ENCODE measurements around the gene ZNF583. TPM values are rescaled to one million over a fixed set of nuclear protein-coding genes. Genes with fewer than 3 reads are reported as not detected.

ZNF583 gene
- total and polyA plus RNA-seq, 2 of the 13 experiments (the other 11 are each of a cell fraction or from before 2014, with no cell fraction given) = 0.65 to 5.3 TPM

- peak; percentile 95 for TF ChIP-seq ZFX (CRISPR knock-in tag; IDR thresholded peaks at IDR 0.05; ENCODE audit: low read depth)
- TF ChIP-seq AHR (CRISPR knock-in tag; IDR thresholded peaks at IDR 0.05) = no peak
- no peak for TF ChIP-seq ZNF256 (CRISPR knock-in tag; conservative IDR thresholded peaks at IDR 0.05)
- peak; percentile 74; the same call in 1 of the 2 replicates for TF ChIP-seq PREB (CRISPR knock-in tag; IDR thresholded peaks at IDR 0.05)
- TF ChIP-seq ZNF337 (CRISPR knock-in tag; IDR thresholded peaks at IDR 0.05; ENCODE audit: borderline replicate concordance, low read depth) = no peak
- no peak; the same call in 1 of the 2 replicates for TF ChIP-seq ZNF792 (CRISPR knock-in tag; IDR thresholded peaks at IDR 0.05)
- no peak for TF ChIP-seq ZIK1 (CRISPR knock-in tag; IDR thresholded peaks at IDR 0.05; ENCODE audit: borderline replicate concordance, low read depth)
- no peak for TF ChIP-seq ZNF354B (CRISPR knock-in tag; IDR thresholded peaks at IDR 0.05)
- TF ChIP-seq ZNF777 (CRISPR knock-in tag; IDR thresholded peaks at IDR 0.05) = peak; percentile 54; the same call in 1 of the 2 replicates
- 0 out of 2 replicates have a peak, but pooled peaks have one; percentile 46 for TF ChIP-seq MAZ (IDR thresholded peaks at IDR 0.05; ENCODE audit: borderline replicate concordance, low read depth, low read length)
- no peak; the same call in 1 of the 2 replicates for TF ChIP-seq MAZ (CRISPR knock-in tag; IDR thresholded peaks at IDR 0.05; ENCODE audit: low read depth)
- TF ChIP-seq, protein P1, sequence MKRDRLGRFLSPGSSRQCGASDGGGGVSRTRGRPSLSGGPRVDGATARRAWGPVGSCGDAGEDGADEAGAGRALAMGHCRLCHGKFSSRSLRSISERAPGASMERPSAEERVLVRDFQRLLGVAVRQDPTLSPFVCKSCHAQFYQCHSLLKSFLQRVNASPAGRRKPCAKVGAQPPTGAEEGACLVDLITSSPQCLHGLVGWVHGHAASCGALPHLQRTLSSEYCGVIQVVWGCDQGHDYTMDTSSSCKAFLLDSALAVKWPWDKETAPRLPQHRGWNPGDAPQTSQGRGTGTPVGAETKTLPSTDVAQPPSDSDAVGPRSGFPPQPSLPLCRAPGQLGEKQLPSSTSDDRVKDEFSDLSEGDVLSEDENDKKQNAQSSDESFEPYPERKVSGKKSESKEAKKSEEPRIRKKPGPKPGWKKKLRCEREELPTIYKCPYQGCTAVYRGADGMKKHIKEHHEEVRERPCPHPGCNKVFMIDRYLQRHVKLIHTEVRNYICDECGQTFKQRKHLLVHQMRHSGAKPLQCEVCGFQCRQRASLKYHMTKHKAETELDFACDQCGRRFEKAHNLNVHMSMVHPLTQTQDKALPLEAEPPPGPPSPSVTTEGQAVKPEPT (CRISPR knock-in tag; IDR thresholded peaks at IDR 0.05; ENCODE audit: low read depth) = no peak
- no peak for TF ChIP-seq ZNF17 (CRISPR knock-in tag; IDR thresholded peaks at IDR 0.05)
- TF ChIP-seq FOXK2 (IDR thresholded peaks at IDR 0.05) = no peak
- TF ChIP-seq, protein P2, sequence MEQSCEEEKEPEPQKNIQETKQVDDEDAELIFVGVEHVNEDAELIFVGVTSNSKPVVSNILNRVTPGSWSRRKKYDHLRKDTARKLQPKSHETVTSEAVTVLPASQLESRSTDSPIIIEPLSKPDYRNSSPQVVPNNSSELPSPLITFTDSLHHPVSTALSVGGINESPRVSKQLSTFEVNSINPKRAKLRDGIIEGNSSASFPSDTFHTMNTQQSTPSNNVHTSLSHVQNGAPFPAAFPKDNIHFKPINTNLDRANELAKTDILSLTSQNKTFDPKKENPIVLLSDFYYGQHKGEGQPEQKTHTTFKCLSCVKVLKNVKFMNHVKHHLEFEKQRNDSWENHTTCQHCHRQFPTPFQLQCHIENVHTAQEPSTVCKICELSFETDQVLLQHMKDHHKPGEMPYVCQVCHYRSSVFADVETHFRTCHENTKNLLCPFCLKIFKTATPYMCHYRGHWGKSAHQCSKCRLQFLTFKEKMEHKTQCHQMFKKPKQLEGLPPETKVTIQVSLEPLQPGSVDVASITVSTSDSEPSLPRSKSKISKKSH (CRISPR knock-in tag; IDR thresholded peaks at IDR 0.05; ENCODE audit: borderline replicate concordance) = peak; percentile 73; the same call in 1 of the 2 replicates
- TF ChIP-seq ARHGAP35 (CRISPR knock-in tag; IDR thresholded peaks at IDR 0.05; ENCODE audit: borderline replicate concordance) = 0 out of 2 replicates have a peak, but pooled peaks have one; percentile 31
- TF ChIP-seq PITX1 (CRISPR knock-in tag; IDR thresholded peaks at IDR 0.05) = no peak
- TF ChIP-seq ZNF614 (CRISPR knock-in tag; IDR thresholded peaks at IDR 0.05; ENCODE audit: borderline replicate concordance) = no peak
- TF ChIP-seq, protein P3, sequence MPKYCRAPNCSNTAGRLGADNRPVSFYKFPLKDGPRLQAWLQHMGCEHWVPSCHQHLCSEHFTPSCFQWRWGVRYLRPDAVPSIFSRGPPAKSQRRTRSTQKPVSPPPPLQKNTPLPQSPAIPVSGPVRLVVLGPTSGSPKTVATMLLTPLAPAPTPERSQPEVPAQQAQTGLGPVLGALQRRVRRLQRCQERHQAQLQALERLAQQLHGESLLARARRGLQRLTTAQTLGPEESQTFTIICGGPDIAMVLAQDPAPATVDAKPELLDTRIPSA (CRISPR knock-in tag; IDR thresholded peaks at IDR 0.05; ENCODE audit: borderline replicate concordance) = no peak
- TF ChIP-seq STAT5B (CRISPR knock-in tag; IDR thresholded peaks at IDR 0.05) = no peak
- no peak for TF ChIP-seq GZF1 (CRISPR knock-in tag; IDR thresholded peaks at IDR 0.05)
- TF ChIP-seq, protein P4, sequence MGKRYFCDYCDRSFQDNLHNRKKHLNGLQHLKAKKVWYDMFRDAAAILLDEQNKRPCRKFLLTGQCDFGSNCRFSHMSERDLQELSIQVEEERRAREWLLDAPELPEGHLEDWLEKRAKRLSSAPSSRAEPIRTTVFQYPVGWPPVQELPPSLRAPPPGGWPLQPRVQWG (CRISPR knock-in tag; IDR thresholded peaks at IDR 0.05; ENCODE audit: borderline replicate concordance, low read depth) = no peak
Observed at GRCh38 chr19:56403764-56404704, at the start of gene ZNF583 (continued).

All from HepG2 (cell line).